SK-N-SH (cell line): ENCODE data around the gene ABCA7. TPM values are rescaled to one million over a fixed set of nuclear protein-coding genes. Genes with fewer than 3 reads are reported as not detected.

Experiments
- CTCF ChIA-PET: fragments of 300-600, 350-600 bp; formaldehyde crosslinking; extraction: SDS; loops from one replicate; lab custom pipeline; 2021; lab: Yijun Ruan, JAX
- POLR2A ChIA-PET: fragments of 350-600 bp; sonication (Branson Sonifier 250); formaldehyde crosslinking; extraction: SDS; loops from one replicate; lab custom pipeline; 2020; ENCODE audit warnings: antibody characterized with exemption, inconsistent platforms; lab: Yijun Ruan, JAX
- DNase-seq: peaks from one replicate; pipeline ENCODE4 v3.0.0; 2012
- H2AFZ ChIP-seq: fragments of 200-600 bp; sonication (generic); 2 replicates; pipeline ENCODE4 v1.8.1; 2016; ENCODE audit warnings: antibody characterized with exemption, mild to moderate bottlenecking, low read depth
- H3F3A ChIP-seq: fragments of 200-600 bp; sonication (generic); replicated peaks from 2 replicates; pipeline ENCODE3; 2016; ENCODE audit warnings: antibody characterized with exemption, mild to moderate bottlenecking; ENCODE audit not compliant: insufficient read depth
- H3K27ac ChIP-seq, 2 experiments: fragments of 200-500 bp in 1 of 2; fragments of 200-600 bp in 1 of 2; sonication (Bioruptor generic) in 1 of 2; sonication (generic), shearing (Covaris generic) in 1 of 2; 2 replicates each; pipeline versions ENCODE4 v1.5.1 to v1.6.1; 2014 to 2016; ENCODE audit warnings: low read depth in 2 of 2, inconsistent platforms in 1 of 2, low read length in 1 of 2, mild to moderate bottlenecking in 1 of 2, mixed read lengths in 1 of 2
- H3K27me3 ChIP-seq: fragments of 200-600 bp; sonication (generic), shearing (Covaris generic); 2 replicates; pipeline ENCODE4 v1.6.1; 2016; ENCODE audit warnings: mixed run types; ENCODE audit not compliant: insufficient read depth
- H3K36me3 ChIP-seq, 2 experiments: fragments of 200-500 bp in 1 of 2; fragments of 200-600 bp in 1 of 2; sonication (Bioruptor generic) in 1 of 2; sonication (generic) in 1 of 2; replicated peaks in 1 of 2; 2 replicates each; pipeline versions ENCODE3 to v1.5.1; 2014 to 2016; ENCODE audit warnings: low read length in 1 of 2, mild to moderate bottlenecking in 1 of 2; ENCODE audit not compliant: insufficient read depth in 2 of 2, control insufficient read depth in 1 of 2
- H3K4me1 ChIP-seq, 2 experiments: fragments of 200-500 bp in 1 of 2; fragments of 200-600 bp in 1 of 2; sonication (Bioruptor generic) in 1 of 2; sonication (generic), shearing (Covaris generic) in 1 of 2; 2 replicates each; pipeline versions ENCODE4 v1.5.1 to v1.6.1; 2014 to 2016; ENCODE audit warnings: low read depth in 1 of 2, low read length in 1 of 2, mixed run types in 1 of 2; ENCODE audit not compliant: insufficient read depth in 2 of 2, control insufficient read depth in 1 of 2
- H3K4me2 ChIP-seq: fragments of 200-600 bp; sonication (generic), shearing (Covaris generic); 2 replicates; pipeline ENCODE4 v1.6.1; 2017; ENCODE audit warnings: mixed run types
- H3K4me3 ChIP-seq, 2 experiments: fragments of 200-500 bp in 1 of 2; fragments of 200-600 bp in 1 of 2; sonication (Bioruptor generic) in 1 of 2; sonication (generic), shearing (Covaris generic) in 1 of 2; 2 replicates each; pipeline versions ENCODE4 v1.5.1 to v1.8.1; 2014 to 2016; ENCODE audit warnings: low read depth in 2 of 2, inconsistent platforms in 1 of 2, low read length in 1 of 2, mild to moderate bottlenecking in 1 of 2, mixed read lengths in 1 of 2, moderate library complexity in 1 of 2
- H3K79me2 ChIP-seq: fragments of 200-600 bp; sonication (generic); 2 replicates; pipeline ENCODE4 v1.8.1; 2017; ENCODE audit warnings: mild to moderate bottlenecking; ENCODE audit not compliant: insufficient read depth
- H3K9ac ChIP-seq: fragments of 200-600 bp; sonication (generic); 2 replicates; pipeline ENCODE4 v1.6.1; 2017; ENCODE audit warnings: mixed run types
- H3K9me2 ChIP-seq: fragments of 200-600 bp; sonication (generic); 2 replicates; pipeline ENCODE4 v1.6.1; 2017; ENCODE audit warnings: mixed run types
- H3K9me3 ChIP-seq: fragments of 200-600 bp; sonication (generic); 2 replicates; pipeline ENCODE4 v1.6.1; 2017; ENCODE audit warnings: mixed run types, mild to moderate bottlenecking, moderate library complexity
- H4K20me1 ChIP-seq: fragments of 200-600 bp; sonication (generic); 2 replicates; pipeline ENCODE4 v1.6.1; 2017; ENCODE audit warnings: mild to moderate bottlenecking, mixed run types; ENCODE audit not compliant: insufficient read depth
- JUND ChIP-seq: IDR thresholded peaks from 2 replicates; pipeline ENCODE4 v1.4.0; 2012
- MXI1 ChIP-seq: IDR thresholded peaks from 2 replicates; pipeline ENCODE4 v1.6.1; 2012; ENCODE audit warnings: mild to moderate bottlenecking, low read depth, low read length, improper control_type of control experiment
- NFIC ChIP-seq: IDR thresholded peaks from 2 replicates; pipeline ENCODE4 v1.4.0; 2012; ENCODE audit warnings: borderline replicate concordance
- NRF1 ChIP-seq: IDR thresholded peaks from 2 replicates; pipeline ENCODE4 v1.6.1; 2012; ENCODE audit warnings: low read depth, mild to moderate bottlenecking, low read length
- SMC3 ChIP-seq: IDR thresholded peaks from 2 replicates; pipeline ENCODE4 v1.6.1; 2012; ENCODE audit warnings: low read depth, low read length, improper control_type of control experiment
- WGBS: methylation state at CpG from one replicate; pipeline ENCODE4 v1.1.6; 2017; ENCODE audit warnings: low lambda C conversion rate; 5-methylcytosine and 5-hydroxymethylcytosine counted together
- polyA plus RNA-seq, 3 experiments: library from polyadenylated mRNA; depleted of rRNA; stranded (reverse); fragments of >200 nt; gene quantifications; 2 replicates each; pipeline ENCODE4 v1.2.3, GENCODE V29; 2012
- TF ChIP-seq, protein P1 (sequence below): fragments of 200-600 bp; sonication (generic); IDR thresholded peaks from 2 replicates; pipeline ENCODE4 v1.6.1; 2017; ENCODE audit warnings: antibody characterized with exemption, mild to moderate bottlenecking, moderate library complexity
- TF ChIP-seq, protein P2 (sequence below): IDR thresholded peaks from 2 replicates; pipeline ENCODE4 v1.6.1; 2012; ENCODE audit warnings: mild to moderate bottlenecking, low read depth, low read length, moderate library complexity
- TF ChIP-seq, protein P3 (sequence below): IDR thresholded peaks from 2 replicates; pipeline ENCODE4 v1.4.0; 2012; ENCODE audit warnings: low read depth
- TF ChIP-seq, protein P4 (sequence below): IDR thresholded peaks from 2 replicates; pipeline ENCODE4 v1.4.0; 2012; ENCODE audit warnings: low read depth, borderline replicate concordance

ABCA7 gene
- polyA plus RNA-seq, 1 of the 3 experiments (the other 2 are of a cell fraction): 7.8 TPM

DNA sequence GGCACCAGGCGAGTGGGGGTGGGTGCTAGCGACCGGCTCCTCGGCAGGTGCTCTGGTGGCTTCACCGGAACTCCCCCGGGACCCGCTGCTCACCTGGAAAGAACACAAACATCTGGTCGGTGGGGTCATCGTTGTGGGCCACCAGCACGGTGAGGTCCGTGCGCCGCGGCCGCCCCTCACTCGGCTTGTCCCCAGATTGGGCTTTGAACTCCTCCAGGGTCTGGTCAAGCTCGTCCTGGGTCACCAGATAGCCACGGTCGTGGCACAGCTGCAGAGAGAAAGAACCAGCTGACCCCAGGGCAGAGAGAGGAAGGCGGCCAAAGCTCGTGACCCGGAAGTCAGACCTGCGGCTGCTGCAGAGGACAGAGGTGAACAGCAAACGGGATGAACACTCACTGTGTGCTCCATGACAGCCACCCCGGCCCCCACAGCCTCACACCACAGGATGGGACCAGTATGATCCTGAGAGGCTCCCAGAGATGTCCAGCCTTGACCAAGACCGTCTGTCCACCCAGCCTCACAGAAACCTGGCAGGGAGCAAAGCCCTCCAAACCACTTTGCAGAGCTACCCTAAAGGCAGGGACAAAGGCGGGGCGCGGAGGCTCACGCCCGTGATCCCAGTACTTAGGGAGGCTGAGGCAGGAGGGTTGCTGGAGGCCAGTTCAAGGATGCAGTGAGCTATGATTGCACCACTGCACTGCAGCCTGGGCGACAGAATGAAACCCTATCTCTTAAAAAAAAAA, 54.1 kb downstream of the ABCA7 start:
- POLR2A ChIA-PET: interaction anchor here (0.6 kb wide), 1 partner anchor 123 kb away, joined by 5 read pairs; no protein-coding TSS in a partner anchor
- Histone ChIP-seq H3K9ac (peak overlapping the region; percentile 90), H3K4me1 (peaks cover 9 to 14% of the 10 kb centered on the region in 2 experiments; a peak in 2 of 4 replicates), H3F3A (peaks cover 10% of the 10 kb centered on the region), H4K20me1 (peaks cover 19% of the 10 kb centered on the region), H3K79me2 (peaks cover 26% of the 10 kb centered on the region), H3K4me2 (peak overlapping the region; percentile 93), H3K36me3 (peaks cover 0 to 16% of the 10 kb centered on the region in 2 experiments)
- 67% methylated on average over 28 of the region's 32 CpGs for whole genome bisulfite sequencing
- TF ChIP-seq, protein P1, sequence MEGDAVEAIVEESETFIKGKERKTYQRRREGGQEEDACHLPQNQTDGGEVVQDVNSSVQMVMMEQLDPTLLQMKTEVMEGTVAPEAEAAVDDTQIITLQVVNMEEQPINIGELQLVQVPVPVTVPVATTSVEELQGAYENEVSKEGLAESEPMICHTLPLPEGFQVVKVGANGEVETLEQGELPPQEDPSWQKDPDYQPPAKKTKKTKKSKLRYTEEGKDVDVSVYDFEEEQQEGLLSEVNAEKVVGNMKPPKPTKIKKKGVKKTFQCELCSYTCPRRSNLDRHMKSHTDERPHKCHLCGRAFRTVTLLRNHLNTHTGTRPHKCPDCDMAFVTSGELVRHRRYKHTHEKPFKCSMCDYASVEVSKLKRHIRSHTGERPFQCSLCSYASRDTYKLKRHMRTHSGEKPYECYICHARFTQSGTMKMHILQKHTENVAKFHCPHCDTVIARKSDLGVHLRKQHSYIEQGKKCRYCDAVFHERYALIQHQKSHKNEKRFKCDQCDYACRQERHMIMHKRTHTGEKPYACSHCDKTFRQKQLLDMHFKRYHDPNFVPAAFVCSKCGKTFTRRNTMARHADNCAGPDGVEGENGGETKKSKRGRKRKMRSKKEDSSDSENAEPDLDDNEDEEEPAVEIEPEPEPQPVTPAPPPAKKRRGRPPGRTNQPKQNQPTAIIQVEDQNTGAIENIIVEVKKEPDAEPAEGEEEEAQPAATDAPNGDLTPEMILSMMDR: no peak
- TF ChIP-seq, protein P2, sequence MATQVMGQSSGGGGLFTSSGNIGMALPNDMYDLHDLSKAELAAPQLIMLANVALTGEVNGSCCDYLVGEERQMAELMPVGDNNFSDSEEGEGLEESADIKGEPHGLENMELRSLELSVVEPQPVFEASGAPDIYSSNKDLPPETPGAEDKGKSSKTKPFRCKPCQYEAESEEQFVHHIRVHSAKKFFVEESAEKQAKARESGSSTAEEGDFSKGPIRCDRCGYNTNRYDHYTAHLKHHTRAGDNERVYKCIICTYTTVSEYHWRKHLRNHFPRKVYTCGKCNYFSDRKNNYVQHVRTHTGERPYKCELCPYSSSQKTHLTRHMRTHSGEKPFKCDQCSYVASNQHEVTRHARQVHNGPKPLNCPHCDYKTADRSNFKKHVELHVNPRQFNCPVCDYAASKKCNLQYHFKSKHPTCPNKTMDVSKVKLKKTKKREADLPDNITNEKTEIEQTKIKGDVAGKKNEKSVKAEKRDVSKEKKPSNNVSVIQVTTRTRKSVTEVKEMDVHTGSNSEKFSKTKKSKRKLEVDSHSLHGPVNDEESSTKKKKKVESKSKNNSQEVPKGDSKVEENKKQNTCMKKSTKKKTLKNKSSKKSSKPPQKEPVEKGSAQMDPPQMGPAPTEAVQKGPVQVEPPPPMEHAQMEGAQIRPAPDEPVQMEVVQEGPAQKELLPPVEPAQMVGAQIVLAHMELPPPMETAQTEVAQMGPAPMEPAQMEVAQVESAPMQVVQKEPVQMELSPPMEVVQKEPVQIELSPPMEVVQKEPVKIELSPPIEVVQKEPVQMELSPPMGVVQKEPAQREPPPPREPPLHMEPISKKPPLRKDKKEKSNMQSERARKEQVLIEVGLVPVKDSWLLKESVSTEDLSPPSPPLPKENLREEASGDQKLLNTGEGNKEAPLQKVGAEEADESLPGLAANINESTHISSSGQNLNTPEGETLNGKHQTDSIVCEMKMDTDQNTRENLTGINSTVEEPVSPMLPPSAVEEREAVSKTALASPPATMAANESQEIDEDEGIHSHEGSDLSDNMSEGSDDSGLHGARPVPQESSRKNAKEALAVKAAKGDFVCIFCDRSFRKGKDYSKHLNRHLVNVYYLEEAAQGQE: no peak
- TF ChIP-seq JUND: no peak
- no peak for TF ChIP-seq SMC3
- TF ChIP-seq NFIC: no peak
- no peak for TF ChIP-seq MXI1
- TF ChIP-seq, all 33 proteins: peak for 0
- Histone ChIP-seq H3K27ac (no peak overlapping the region), H2AFZ (no peak overlapping the region), H3K9me3 (no peaks in the 10 kb centered on the region), H3K9me2 (no peaks in the 10 kb centered on the region), H3K4me3 (peak overlapping the region; percentile 75 to 76), H3K27me3 (no peaks in the 10 kb centered on the region)
- DNase-seq: no peak
- CTCF ChIA-PET: interaction anchor here (1.0 to 1.5 kb wide), 3 partner anchors 11 to 20 kb away, joined by 3 to 7 read pairs (median 4); no protein-coding TSS in a partner anchor

DNA sequence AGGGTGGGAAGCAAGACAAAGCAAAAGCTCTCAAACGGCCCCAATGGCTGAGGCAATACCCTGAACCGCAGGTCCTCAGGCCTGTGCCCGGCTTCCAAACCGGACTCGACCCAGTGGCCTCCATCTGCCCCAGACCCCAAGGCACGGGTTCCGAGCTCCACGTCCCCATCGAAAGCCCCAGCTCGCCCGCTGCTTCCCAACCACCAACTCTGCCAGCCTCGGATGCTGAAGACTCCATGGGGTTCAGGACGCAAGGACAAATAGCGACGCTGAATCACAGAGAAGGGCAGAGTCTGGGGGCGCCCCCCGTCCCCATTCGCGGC, 54.7 kb downstream of the ABCA7 start:
- H3K27me3 ChIP-seq: no peaks in the 10 kb centered on the region
- DNase-seq: peak; percentile 57
- H3K27ac ChIP-seq: no peak overlapping the region
- peaks cover 19% of the 10 kb centered on the region for H4K20me1 ChIP-seq
- H3F3A ChIP-seq: peaks cover 10% of the 10 kb centered on the region
- H3K36me3 ChIP-seq: peaks cover 0 to 13% of the 10 kb centered on the region in 2 experiments
- H3K9me2 ChIP-seq: no peaks in the 10 kb centered on the region
- 2% methylated on average over 11 of the region's 19 CpGs for WGBS
- H3K4me2 ChIP-seq: peak overlapping the region; percentile 93
- H3K9ac ChIP-seq: peak overlapping the region; percentile 90
- H3K79me2 ChIP-seq: peaks cover 26% of the 10 kb centered on the region
- POLR2A ChIA-PET: no interaction called here
- H3K4me3 ChIP-seq: peak overlapping the region; percentile 75 to 76
- peaks cover 9 to 14% of the 10 kb centered on the region in 2 experiments; a peak in 2 of 4 replicates for H3K4me1 ChIP-seq
- TF ChIP-seq, protein P3, sequence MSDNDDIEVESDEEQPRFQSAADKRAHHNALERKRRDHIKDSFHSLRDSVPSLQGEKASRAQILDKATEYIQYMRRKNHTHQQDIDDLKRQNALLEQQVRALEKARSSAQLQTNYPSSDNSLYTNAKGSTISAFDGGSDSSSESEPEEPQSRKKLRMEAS: no peak
- TF ChIP-seq, protein P4, sequence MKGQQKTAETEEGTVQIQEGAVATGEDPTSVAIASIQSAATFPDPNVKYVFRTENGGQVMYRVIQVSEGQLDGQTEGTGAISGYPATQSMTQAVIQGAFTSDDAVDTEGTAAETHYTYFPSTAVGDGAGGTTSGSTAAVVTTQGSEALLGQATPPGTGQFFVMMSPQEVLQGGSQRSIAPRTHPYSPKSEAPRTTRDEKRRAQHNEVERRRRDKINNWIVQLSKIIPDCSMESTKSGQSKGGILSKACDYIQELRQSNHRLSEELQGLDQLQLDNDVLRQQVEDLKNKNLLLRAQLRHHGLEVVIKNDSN: no peak
- TF ChIP-seq NRF1: no peak
- H2AFZ ChIP-seq: no peak overlapping the region
- no peaks in the 10 kb centered on the region for H3K9me3 ChIP-seq
- CTCF ChIA-PET: interaction anchor here (1.5 kb wide), 1 partner anchor 18 kb away, joined by 7 read pairs; no protein-coding TSS in a partner anchor
